ENCODE results near the gene TDG. TPM values are rescaled to one million over a fixed set of nuclear protein-coding genes. Genes with fewer than 3 reads are reported as not detected.

Gene TDG
- total and polyA plus RNA-seq, 4 donors: 5.0 to 18.7 (median 11.8) TPM

DNA sequence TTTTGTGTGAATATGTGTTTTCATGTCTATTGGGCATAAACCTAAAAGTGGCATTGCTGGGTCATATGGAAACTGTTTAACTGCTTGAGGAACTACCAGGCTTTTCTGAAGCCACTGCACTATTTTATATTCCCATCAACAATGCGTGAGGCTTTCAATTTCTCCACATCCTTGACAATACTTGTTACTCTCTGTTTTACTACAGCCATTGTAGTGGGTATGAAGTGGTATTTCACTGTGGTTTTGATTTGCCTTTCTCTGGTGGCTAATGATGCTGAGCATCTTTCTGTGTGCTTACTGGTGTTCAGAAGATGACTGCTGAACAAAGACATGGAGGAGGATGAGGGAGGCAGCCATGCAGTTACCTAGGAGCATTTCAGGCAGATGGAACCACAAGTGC, 13.2 kb upstream of the TDG start:
- H3K4me1 ChIP-seq (ENCODE audit: control insufficient read depth in 4 of 4, insufficient read depth in 4 of 4, low read length in 3 of 4): peaks cover 4 to 15% (median 14%) of the 10 kb centered on the region in 4 donors
- no peak overlapping the region for H3K27ac ChIP-seq (ENCODE audit: low read depth in 1 of 2, low read length in 2 of 2)
- WGBS: 92% methylated on average over 1 of the region's 1 CpG
- H3K27me3 ChIP-seq (ENCODE audit: control insufficient read depth in 4 of 4, insufficient read depth in 4 of 4, low read length in 3 of 4): no peaks in the 10 kb centered on the region
- no peak overlapping the region for H3K9ac ChIP-seq (ENCODE audit: low read depth in 1 of 2, low read length in 2 of 2)
- H3K36me3 ChIP-seq (ENCODE audit: control insufficient read depth in 4 of 4, insufficient read depth in 3 of 4, low read depth in 1 of 4, low read length in 3 of 4): peaks cover 6 to 62% (median 53%) of the 10 kb centered on the region in 4 donors
- TF ChIP-seq FOXA2 (IDR thresholded peaks at IDR 0.05) (no peak), NR2F2 (IDR thresholded peaks at IDR 0.05) (no peak)
- TF ChIP-seq, protein P1, sequence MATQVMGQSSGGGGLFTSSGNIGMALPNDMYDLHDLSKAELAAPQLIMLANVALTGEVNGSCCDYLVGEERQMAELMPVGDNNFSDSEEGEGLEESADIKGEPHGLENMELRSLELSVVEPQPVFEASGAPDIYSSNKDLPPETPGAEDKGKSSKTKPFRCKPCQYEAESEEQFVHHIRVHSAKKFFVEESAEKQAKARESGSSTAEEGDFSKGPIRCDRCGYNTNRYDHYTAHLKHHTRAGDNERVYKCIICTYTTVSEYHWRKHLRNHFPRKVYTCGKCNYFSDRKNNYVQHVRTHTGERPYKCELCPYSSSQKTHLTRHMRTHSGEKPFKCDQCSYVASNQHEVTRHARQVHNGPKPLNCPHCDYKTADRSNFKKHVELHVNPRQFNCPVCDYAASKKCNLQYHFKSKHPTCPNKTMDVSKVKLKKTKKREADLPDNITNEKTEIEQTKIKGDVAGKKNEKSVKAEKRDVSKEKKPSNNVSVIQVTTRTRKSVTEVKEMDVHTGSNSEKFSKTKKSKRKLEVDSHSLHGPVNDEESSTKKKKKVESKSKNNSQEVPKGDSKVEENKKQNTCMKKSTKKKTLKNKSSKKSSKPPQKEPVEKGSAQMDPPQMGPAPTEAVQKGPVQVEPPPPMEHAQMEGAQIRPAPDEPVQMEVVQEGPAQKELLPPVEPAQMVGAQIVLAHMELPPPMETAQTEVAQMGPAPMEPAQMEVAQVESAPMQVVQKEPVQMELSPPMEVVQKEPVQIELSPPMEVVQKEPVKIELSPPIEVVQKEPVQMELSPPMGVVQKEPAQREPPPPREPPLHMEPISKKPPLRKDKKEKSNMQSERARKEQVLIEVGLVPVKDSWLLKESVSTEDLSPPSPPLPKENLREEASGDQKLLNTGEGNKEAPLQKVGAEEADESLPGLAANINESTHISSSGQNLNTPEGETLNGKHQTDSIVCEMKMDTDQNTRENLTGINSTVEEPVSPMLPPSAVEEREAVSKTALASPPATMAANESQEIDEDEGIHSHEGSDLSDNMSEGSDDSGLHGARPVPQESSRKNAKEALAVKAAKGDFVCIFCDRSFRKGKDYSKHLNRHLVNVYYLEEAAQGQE (IDR thresholded peaks at IDR 0.05): no peak
- TF ChIP-seq, protein P2, sequence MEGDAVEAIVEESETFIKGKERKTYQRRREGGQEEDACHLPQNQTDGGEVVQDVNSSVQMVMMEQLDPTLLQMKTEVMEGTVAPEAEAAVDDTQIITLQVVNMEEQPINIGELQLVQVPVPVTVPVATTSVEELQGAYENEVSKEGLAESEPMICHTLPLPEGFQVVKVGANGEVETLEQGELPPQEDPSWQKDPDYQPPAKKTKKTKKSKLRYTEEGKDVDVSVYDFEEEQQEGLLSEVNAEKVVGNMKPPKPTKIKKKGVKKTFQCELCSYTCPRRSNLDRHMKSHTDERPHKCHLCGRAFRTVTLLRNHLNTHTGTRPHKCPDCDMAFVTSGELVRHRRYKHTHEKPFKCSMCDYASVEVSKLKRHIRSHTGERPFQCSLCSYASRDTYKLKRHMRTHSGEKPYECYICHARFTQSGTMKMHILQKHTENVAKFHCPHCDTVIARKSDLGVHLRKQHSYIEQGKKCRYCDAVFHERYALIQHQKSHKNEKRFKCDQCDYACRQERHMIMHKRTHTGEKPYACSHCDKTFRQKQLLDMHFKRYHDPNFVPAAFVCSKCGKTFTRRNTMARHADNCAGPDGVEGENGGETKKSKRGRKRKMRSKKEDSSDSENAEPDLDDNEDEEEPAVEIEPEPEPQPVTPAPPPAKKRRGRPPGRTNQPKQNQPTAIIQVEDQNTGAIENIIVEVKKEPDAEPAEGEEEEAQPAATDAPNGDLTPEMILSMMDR (IDR thresholded peaks at IDR 0.05; ENCODE audit: low read depth, low read length, missing input control): no peak
- no peak overlapping the region for H3K4me3 ChIP-seq (ENCODE audit: low read depth in 1 of 3, low read length in 3 of 3)
- no peaks in the 10 kb centered on the region for H3K9me3 ChIP-seq (ENCODE audit: control insufficient read depth in 4 of 4, low read length in 3 of 4)
- no peak for DNase-seq (ENCODE audit: low spot score)

- WGBS: 40% methylated on average over 7 of the region's 7 CpGs
- H3K9me3 ChIP-seq (ENCODE audit: control insufficient read depth in 4 of 4, low read length in 3 of 4): no peaks in the 10 kb centered on the region
- H3K4me1 ChIP-seq (ENCODE audit: control insufficient read depth in 4 of 4, insufficient read depth in 4 of 4, low read length in 3 of 4): peaks cover 5 to 16% (median 15%) of the 10 kb centered on the region in 4 donors
- H3K4me3 ChIP-seq (ENCODE audit: low read depth in 1 of 3, low read length in 3 of 3): peak overlapping the region; percentile 69 to 92 (median 76)
- TF ChIP-seq NR2F2 (IDR thresholded peaks at IDR 0.05) (no peak), ATF3 (IDR thresholded peaks at IDR 0.05) (no peak), FOXA1 (IDR thresholded peaks at IDR 0.05) (no peak), HNF4A (conservative IDR thresholded peaks at IDR 0.05) (no peak)
- TF ChIP-seq, protein P1 (IDR thresholded peaks at IDR 0.05): no peak
- TF ChIP-seq, protein P3, sequence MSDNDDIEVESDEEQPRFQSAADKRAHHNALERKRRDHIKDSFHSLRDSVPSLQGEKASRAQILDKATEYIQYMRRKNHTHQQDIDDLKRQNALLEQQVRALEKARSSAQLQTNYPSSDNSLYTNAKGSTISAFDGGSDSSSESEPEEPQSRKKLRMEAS (IDR thresholded peaks at IDR 0.05): no peak
- TF ChIP-seq, protein P2 (IDR thresholded peaks at IDR 0.05; ENCODE audit: low read depth, low read length, missing input control): no peak
- no peaks in the 10 kb centered on the region for H3K27me3 ChIP-seq (ENCODE audit: control insufficient read depth in 4 of 4, insufficient read depth in 4 of 4, low read length in 3 of 4)
- no peak for DNase-seq (ENCODE audit: low spot score)
- peak overlapping the region; percentile 7 to 39 for H3K9ac ChIP-seq (ENCODE audit: low read depth in 1 of 2, low read length in 2 of 2)
- H3K27ac ChIP-seq (ENCODE audit: low read depth in 1 of 2, low read length in 2 of 2): no peak overlapping the region
- H3K36me3 ChIP-seq (ENCODE audit: control insufficient read depth in 4 of 4, insufficient read depth in 3 of 4, low read depth in 1 of 4, low read length in 3 of 4): peaks cover 0 to 29% (median 24%) of the 10 kb centered on the region in 4 donors
Observed at GRCh38 chr12:103955811-103956508, 9.7 kb upstream of the TDG start.

All from liver (tissue), 9 donors.